ENCODE data around the gene SNRPD1. TPM values are rescaled to one million over a fixed set of nuclear protein-coding genes. Genes with fewer than 3 reads are reported as not detected.

The SNRPD1 gene
- total and polyA plus RNA-seq, 2 of the 8 experiments (the other 6 are each of a cell fraction or from before 2014, with no cell fraction given): 59.6 to 180 TPM

- 0 out of 2 replicates have a peak overlapping the region, but pooled peaks have one; percentile 28 for H2AK5ac ChIP-seq (ENCODE audit: low read depth, low read length)
- no peak overlapping the region for H3K14ac ChIP-seq (ENCODE audit: insufficient read length)
- H2BK20ac ChIP-seq (ENCODE audit: low read length): no peak overlapping the region
- no peak overlapping the region for H2AFZ ChIP-seq (ENCODE audit: low read length)
- H3K4me2 ChIP-seq (ENCODE audit: insufficient read depth in 1 of 2, low read depth in 2 of 2, low read length in 2 of 2): peak overlapping the region; percentile 73 to 79
- H3K4ac ChIP-seq (replicated peaks; ENCODE audit: insufficient read length, low read depth, low read length): peak overlapping the region; percentile 96
- no peak overlapping the region for H2BK15ac ChIP-seq (ENCODE audit: low read length)
- no peak overlapping the region for H4K8ac ChIP-seq (ENCODE audit: extremely low read depth, insufficient read depth, low read length)
- H3K56ac ChIP-seq (replicated peaks; ENCODE audit: insufficient read length, low read depth, low read length): no peak overlapping the region
- H2BK120ac ChIP-seq (replicated peaks; ENCODE audit: low read depth, low read length): no peak overlapping the region
- ChIA-PET CTCF (ENCODE audit: partially characterized antibody) (interaction anchor here (1.3 to 3.0 kb wide), 4 partner anchors 12 to 43 kb away, joined by 3 to 52 read pairs (median 6); partner anchors contain the start of gene SNRPD1), POLR2A (ENCODE audit: partially characterized antibody) (interaction anchor here (1.4 to 5.8 kb wide), 7 partner anchors 9 to 142 kb away, joined by 3 to 77 read pairs (median 12); partner anchors contain the start of genes ABHD3, MIB1 and SNRPD1)
- H3K79me2 ChIP-seq (ENCODE audit: control insufficient read depth in 1 of 2, insufficient read depth in 2 of 2, low read length in 2 of 2): peaks cover 18 to 53% of the 10 kb centered on the region in 2 experiments
- H3K18ac ChIP-seq (ENCODE audit: extremely low read depth, low read length): no peak overlapping the region; the same call in 1 of the 2 replicates
- peak overlapping the region in 3 of 4 experiments; percentile 84 to 95 (median 91); a peak in 5 of 7 replicates for H3K9ac ChIP-seq (replicated peaks in 1 of 4; ENCODE audit: extremely low read depth in 1 of 4, low read depth in 3 of 4, low read length in 3 of 4)
- WGBS, 2 experiments (ENCODE audit: extremely low coverage in 1 of 2, insufficient coverage in 1 of 2, insufficient read length in 1 of 2, insufficient replicate concordance in 2 of 2, low coverage in 1 of 2, low lambda C conversion rate in 2 of 2, missing lambda C conversion rate in 1 of 2): 60% methylated on average over 18 of the region's 18 CpGs; no CpG with 5 or more reads in 1 of the 2 experiments
- H3K4me1 ChIP-seq (replicated peaks in 1 of 4; ENCODE audit: control insufficient read depth in 3 of 4, insufficient read depth in 4 of 4, low read length in 3 of 4): peaks cover 0 to 7% (median 2%) of the 10 kb centered on the region in 4 experiments; a peak in 2 of 7 replicates
- no peak overlapping the region for H2BK12ac ChIP-seq (ENCODE audit: low read depth, low read length)
- no peaks in the 10 kb centered on the region for H4K20me1 ChIP-seq (replicated peaks in 1 of 2; ENCODE audit: control insufficient read depth in 1 of 2, insufficient read depth in 2 of 2, low read length in 2 of 2)
- peaks cover 10% of the 10 kb centered on the region for H3K23me2 ChIP-seq (ENCODE audit: low read depth, low read length)
- DNase-seq (ENCODE audit: low read depth in 1 of 2, low spot score in 2 of 2) (no peak), FAIRE-seq (no peak)
- H2BK5ac ChIP-seq (ENCODE audit: low read depth, low read length): peak overlapping the region; percentile 75
- peak overlapping the region; percentile 40 for H4K5ac ChIP-seq (ENCODE audit: insufficient read length, low read depth, low read length)
- H3K27ac ChIP-seq (ENCODE audit: low read depth, low read length): peak overlapping the region; percentile 96; the same call in 1 of the 2 replicates
- no peak overlapping the region for H4K91ac ChIP-seq (replicated peaks; ENCODE audit: insufficient read length, low read length)
- H3K9me3 ChIP-seq (ENCODE audit: insufficient read depth in 2 of 2, low read depth in 1 of 2, low read length in 1 of 2): peaks cover 2% of the 10 kb centered on the region in 2 experiments; a peak in 1 of 4 replicates
- H3K79me1 ChIP-seq (ENCODE audit: low read depth, low read length): no peaks in the 10 kb centered on the region
- H3K23ac ChIP-seq (ENCODE audit: insufficient read length): no peak overlapping the region
- TF ChIP-seq ZNF274 (IDR thresholded peaks at IDR 0.05; ENCODE audit: borderline replicate concordance, extremely low read depth, low read length) (no peak), YY1 (IDR thresholded peaks at IDR 0.05; ENCODE audit: low read depth, low read length) (no peak)
- peaks cover 0 to 5% (median 0%) of the 10 kb centered on the region in 4 experiments; a peak in 3 of 8 replicates for H3K36me3 ChIP-seq (ENCODE audit: control insufficient read depth in 2 of 4, insufficient read depth in 4 of 4, low read length in 3 of 4)
- H3K4me3 ChIP-seq (ENCODE audit: extremely low read depth in 1 of 4, insufficient read depth in 2 of 4, low read depth in 3 of 4, low read length in 4 of 4): peak overlapping the region; percentile 61 to 99 (median 89)
- H3K27me3 ChIP-seq (replicated peaks in 1 of 4; ENCODE audit: control insufficient read depth in 3 of 4, extremely low read depth in 1 of 4, insufficient read depth in 3 of 4, low read length in 3 of 4): no peaks in the 10 kb centered on the region
Measured at GRCh38 chr18:21598726-21599584, 13.2 kb upstream of the SNRPD1 start.

All from H1 (cell line).